ENCODE results near the gene MEPE.

DNA sequence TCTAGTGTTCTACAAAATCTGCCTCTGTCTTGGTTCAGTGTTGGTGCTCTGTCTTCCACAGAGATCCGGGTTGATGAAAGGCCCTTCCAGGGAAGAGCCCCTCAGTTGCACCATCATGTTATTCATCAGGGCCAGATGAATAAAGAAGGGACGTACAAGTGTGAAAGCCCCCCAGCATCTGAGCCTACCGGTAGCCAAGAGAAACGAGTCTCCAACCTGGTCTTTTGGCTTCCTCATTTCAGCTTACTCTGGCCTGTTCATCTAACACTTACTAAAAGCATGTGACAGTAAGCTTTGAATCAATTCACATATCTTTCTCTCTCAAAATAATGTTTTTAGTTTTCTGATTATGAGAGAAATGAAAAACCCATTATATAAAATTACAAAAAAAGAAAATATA, 19.2 kb downstream of the MEPE start:
- TF ChIP-seq, protein P1, sequence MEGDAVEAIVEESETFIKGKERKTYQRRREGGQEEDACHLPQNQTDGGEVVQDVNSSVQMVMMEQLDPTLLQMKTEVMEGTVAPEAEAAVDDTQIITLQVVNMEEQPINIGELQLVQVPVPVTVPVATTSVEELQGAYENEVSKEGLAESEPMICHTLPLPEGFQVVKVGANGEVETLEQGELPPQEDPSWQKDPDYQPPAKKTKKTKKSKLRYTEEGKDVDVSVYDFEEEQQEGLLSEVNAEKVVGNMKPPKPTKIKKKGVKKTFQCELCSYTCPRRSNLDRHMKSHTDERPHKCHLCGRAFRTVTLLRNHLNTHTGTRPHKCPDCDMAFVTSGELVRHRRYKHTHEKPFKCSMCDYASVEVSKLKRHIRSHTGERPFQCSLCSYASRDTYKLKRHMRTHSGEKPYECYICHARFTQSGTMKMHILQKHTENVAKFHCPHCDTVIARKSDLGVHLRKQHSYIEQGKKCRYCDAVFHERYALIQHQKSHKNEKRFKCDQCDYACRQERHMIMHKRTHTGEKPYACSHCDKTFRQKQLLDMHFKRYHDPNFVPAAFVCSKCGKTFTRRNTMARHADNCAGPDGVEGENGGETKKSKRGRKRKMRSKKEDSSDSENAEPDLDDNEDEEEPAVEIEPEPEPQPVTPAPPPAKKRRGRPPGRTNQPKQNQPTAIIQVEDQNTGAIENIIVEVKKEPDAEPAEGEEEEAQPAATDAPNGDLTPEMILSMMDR (IDR thresholded peaks at IDR 0.05 in 8 of 11, conservative IDR thresholded peaks at IDR 0.05 in 3 of 11) = no peak
- no peak for TF ChIP-seq POLR2A (IDR thresholded peaks at IDR 0.05)

All from spleen (tissue), 7 donors.